Forelimb muscle (tissue), 1 donor: ENCODE data around the gene HYAL2. TPM values are rescaled to one million over a fixed set of nuclear protein-coding genes. Genes with fewer than 3 reads are reported as not detected.

ENCODE experiments used
- DNase-seq: peaks from one replicate; pipeline ENCODE4 v3.0.0-alpha.2; 2013; ENCODE audit warnings: low read depth
- polyA plus RNA-seq: library from polyadenylated mRNA; unstranded; fragments of 120-200 nt; gene quantifications from one replicate; pipeline ENCODE4 v1.2.1, GENCODE V29; 2013; ENCODE audit not compliant: insufficient read length

The HYAL2 gene
- polyA plus RNA-seq, 1 donor, result 39.7 TPM

GRCh38 chr3:50350527-50351322, 28.2 kb upstream of the HYAL2 start, which contains the start of the genes CYB561D2 and NPRL2:
TSS of gene CYB561D2 (plus strand) at chr3:50350862. CDS start at chr3:50351434, 572 bp downstream.
TSS of gene NPRL2 (minus strand) at chr3:50350775. CDS start at chr3:50350652, 123 bp downstream.
- peak; percentile 84 for DNase-seq

GRCh38 chr3:50350213-50350526, 27.6 kb upstream of the HYAL2 start:
- DNase-seq, result no peak

DNA sequence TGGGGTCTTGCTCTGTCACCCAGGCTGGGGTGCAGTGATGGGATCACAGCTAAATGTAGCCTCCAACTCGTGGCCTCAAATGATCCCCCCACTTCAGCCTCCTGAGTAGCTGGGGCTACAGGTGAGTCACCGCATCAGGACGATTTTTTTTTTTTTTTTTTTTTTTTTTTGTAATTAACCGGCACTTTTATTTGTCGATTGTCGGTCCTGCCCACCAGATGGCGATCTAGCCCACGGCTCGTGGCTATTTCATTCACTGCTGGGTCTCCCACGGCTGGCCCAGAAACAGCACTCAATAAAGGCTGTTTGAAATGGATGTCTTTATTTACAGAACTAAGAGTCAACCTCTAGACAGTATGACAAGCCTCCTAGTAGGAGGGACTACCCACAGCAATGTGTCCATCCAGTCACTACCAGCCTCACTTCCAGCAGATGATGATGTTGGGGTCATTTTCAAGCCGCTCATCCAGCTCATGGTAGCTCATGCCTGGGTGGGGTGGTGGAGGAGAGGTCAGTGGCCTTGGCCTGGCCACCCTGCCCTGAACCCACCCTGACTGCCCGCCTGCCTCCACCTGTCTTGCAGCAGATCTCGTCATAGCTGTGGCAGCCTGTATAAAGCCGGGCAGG, 24.8 kb upstream of the HYAL2 start:
- DNase-seq, result no peak

- DNase-seq, result no peak
Measured at GRCh38 chr3:50345586-50346234, 23.2 kb upstream of the HYAL2 start, which contains the start of gene ZMYND10. TSS of gene ZMYND10 (minus strand) at chr3:50345732. CDS start at chr3:50345579, 153 bp downstream.

- DNase-seq, result no peak
Measured at GRCh38 chr3:50345008-50345407, 22.5 kb upstream of the HYAL2 start.

DNA sequence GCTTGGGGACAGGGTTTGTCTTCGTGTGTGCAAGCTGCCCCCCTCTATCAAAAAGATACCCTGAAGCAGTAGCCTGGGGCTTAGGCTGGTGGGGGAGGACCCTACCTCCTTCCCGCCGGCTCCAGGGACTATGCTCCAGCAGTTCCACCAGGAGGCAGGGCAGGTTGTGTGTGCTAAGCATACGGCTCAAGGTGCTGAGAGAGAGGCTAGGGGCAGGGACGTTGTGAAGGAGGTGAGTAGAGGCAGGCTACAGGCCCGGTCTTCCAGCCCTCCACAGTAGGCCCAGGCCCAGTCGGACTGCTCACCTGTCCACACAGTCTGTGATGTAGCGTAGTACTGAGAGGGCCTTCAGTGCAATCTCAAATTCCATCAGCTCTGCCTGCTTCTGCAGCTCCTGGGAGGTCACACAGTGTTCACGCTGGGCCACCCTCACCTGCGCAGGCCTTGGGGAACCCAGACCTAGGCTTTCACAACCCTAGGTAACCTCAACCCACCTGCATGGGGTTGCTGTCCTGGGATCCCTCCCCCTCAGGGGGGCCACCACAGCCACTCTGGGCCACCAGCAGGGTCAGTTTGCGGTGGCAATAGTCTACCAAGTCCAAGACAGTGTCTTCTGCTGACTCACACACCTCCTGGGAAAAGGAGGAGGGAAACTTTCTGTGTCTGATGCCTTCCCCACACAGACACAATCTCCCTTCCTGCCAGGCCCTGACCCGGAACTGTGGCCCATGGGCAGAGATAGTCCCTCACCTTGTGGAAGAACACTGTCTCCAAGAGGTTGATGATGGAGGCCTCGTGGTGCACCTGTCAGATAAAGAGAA, 20.5 kb upstream of the HYAL2 start:
- no peak for DNase-seq

GRCh38 chr3:50341996-50342650, 19.6 kb upstream of the HYAL2 start:
- no peak for DNase-seq

- DNase-seq, result no peak
Measured at GRCh38 chr3:50341537-50341936, 19.0 kb upstream of the HYAL2 start.

- no peak for DNase-seq
Measured at GRCh38 chr3:50340448-50341329, 18.1 kb upstream of the HYAL2 start, which contains the start of gene RASSF1. TSS of gene RASSF1 (minus strand) at chr3:50340836. CDS start at chr3:50340805, 31 bp downstream.

DNA sequence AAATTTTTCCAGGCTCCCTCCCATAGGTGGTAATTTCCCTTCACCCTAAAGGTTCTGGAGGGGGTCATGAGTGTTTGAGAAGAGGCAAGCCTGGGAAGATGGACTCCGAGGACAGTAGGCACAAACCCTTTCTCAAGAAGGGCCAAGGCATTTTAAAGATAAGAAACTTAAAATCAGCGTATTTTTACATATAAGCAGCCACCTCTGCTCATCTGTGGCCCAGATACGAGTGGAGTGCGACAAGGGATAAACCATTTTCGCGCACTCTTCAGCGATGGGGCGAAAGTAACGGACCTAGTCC, 17.6 kb upstream of the HYAL2 start:
- no peak for DNase-seq

DNA sequence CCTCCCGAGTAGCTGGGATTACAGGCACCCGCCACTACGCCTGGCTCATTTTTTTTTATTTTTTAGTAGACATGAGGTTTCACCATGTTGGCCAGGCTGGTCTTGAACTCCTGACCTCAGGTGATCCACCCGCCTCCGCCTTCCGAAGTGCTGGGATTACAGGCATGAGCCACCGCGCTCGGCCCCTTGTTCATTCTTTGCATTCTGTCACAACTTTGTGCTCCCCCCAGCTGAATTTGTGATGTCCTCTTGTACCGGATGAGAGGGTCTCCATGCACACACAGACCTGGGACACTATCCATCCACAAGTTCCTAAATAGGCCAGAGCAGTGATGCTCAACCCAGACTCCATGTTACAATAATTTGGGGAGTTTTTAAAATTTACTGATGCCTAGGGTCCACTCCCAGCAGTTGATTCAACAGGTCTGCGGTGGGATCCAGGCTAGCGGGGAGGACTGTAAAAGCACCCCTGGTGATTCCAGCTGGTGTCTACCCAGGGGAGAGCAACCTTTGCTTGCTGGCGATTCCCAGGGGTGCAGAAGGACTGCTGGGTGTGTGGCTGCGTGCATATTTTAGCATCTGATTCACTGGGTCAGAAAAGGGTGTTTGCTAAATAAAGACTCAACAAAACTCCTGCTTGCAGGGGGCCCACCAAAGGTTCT, 17.1 kb upstream of the HYAL2 start:
- no peak for DNase-seq

- DNase-seq, result no peak
Measured at GRCh38 chr3:50338965-50339364, 16.4 kb upstream of the HYAL2 start.

- DNase-seq, result peak; percentile 94
Measured at GRCh38 chr3:50337175-50337861, 14.8 kb upstream of the HYAL2 start.

DNA sequence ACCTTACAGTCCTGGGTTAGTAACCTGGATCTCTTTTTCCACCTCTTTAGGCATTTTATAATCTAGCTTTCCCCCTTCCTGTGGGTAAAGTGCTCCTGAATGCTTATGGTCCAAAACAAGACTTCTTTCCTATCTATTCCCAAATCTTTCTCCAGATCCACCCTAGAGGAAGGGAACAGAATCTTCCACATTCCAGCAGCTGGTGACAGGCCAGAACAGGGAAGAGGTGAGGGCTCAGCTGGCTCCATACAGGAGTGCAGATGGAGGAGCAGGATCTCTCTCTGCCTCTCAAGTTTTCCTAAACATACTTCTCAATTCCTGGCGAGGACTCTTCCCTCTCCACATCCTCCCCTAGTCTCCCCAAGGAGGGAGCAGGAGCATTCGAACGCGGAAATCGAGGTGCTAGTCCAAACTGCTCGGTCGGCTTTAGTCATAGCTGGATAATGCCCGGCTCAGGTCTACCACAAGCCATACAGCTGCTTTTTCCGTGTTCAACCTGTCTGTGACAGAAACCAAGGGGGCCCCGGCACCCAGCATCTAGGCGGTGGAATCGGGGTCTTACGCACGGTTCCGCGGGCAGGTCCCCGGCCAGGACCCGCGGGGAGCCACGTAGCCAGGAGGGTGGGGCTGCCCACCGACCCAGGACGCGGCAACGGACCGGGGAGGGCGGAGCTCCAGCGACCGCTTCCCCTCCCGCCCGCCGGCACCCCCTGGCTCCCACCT, 14.1 kb upstream of the HYAL2 start:
- DNase-seq, result no peak

GRCh38 chr3:50334339-50335075, 12.0 kb upstream of the HYAL2 start:
- DNase-seq, result no peak

DNA sequence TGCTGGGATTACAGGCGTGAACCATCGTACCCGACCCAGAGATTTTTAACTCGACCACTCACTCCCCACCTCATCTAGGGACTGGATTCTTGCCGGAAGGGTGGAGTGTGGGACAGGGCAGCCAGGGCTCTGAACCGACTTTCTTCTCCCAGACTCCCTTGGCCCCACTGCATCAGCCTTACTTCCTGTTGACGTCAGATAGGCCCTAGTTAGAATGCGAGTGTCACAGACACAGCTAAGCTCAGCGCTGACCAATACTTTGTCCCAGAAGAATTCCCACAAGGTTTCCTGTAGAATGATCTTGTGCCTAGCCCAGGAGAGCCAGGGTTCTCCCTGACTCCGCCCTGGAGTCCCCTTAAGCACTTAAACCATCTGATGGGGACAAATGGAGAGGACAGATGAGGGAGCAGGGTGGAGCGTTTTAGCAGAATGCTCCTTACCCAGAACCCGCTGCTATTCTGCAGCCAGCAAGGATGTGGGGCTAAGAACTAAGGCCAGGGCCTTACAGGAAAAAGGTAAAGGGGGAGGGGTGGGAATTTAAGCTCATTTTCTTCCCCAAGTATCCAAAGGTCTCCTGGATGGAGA, 11.3 kb upstream of the HYAL2 start:
- no peak for DNase-seq

GRCh38 chr3:50331364-50331907, 8.9 kb upstream of the HYAL2 start:
- DNase-seq, result no peak
